Measurements from ENCODE around the gene GSN. TPM values are rescaled to one million over a fixed set of nuclear protein-coding genes. Genes with fewer than 3 reads are reported as not detected.

The GSN gene
- total RNA-seq, 1 donor from 2014 or later, result 855 TPM

DNA sequence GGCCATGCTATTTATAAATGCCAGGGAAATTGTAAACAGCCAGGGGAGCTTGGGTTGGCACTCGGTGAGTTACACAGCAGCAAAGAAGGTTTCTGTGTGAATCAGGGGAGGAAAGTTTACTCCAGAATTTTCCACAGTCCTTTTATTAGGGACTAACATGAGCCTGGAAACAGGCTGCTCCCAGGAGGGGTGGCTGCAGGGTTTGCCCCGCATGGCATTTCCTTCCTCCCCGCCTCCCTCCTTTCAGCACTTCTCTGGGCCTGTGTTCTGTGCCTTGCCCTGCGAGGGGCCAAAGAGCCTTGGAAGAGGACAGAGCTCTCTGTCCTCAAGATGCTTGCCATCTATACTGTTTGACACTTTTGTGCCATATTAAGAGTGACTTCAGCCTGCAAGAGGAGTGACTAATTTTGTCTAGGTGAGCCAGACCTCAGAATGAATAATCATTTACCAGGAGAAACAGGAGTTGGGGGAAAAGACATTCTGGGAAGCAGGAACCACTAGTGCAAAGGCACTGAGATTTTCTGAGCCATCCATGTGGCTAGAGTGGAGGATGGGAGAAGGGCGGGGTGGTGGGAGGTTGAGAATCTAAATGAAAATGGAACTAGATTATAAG is 1.8 kb downstream of the GSN start:
- intact Hi-C loops (cut with DNase I), result no loop called here
- no peak for DNase-seq (ENCODE audit: low spot score)

DNA sequence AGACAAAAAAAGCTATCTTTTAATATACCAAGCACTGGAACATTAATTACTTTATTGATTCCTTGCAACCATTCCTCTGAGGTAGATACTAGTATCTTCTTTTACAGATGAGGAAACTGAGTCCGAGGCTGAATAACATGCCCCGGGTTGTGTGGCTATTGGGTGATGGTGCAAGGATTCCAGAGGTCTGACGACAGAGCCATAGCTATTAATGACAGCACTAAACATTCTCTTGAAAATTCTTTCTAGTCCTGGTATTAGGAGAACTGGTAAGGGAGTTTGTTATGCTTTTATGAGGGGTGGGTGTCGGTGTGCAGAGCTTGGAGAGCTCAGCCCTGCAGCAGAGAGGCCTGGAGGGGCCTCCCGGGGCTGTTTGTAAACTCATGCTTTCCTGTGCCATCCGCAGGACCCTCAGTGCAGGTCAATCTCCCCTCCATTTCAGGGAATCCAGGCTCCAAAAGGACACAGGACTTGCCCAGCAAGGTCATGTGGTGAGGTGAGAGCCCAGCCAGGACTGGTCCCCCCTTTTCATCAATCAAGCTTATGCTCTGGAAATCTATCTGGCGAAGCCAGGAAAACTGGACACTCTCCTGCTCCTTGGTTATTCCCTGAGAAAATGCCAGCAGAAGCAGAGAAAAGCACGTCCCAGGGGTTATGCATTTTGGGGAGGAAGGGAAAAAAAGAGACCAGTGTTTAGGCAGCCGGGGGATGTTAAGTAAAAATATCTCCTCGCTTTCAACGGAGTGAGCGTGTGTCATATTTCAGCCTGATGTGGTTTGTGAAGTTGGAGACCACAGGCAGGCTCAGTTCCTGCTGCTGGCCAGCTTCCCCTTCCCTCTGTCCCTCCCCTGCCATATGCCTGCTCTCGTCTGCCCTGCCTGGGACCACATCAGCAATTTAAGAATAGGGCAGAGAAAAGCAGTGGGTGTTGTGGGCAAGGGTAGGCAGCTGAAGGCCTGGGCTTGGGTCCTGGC is 3.7 kb downstream of the GSN start:
- intact Hi-C loops (cut with DNase I), result no loop called here
- peak; percentile 90 for DNase-seq (ENCODE audit: low spot score)

DNA sequence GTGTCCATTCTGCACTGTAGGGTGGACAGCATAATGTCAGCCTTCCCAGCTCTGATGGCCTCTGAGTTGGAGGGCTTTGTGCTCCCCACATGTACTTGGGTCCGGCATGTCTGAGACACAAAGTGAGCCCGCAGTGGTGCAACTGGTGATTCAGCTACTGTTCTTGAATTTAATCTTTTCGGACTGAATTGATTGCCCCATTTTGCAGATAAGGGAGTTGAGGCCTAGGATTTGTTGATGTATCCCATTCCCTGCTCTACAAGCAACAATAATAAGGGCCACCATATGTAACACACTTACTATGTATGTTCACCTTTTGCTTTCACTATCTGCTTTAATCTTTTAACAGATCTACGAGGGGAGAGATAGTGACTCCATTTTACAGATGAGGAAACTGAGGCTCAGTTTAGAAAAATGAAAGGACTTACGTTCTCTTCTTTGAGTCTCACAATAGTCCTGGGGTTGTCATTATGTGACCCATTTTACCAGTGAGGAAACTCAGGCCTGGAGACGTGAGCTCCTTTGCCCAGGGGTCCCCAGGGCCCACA is 4.5 kb downstream of the GSN start:
- no peak for DNase-seq (ENCODE audit: low spot score)
- intact Hi-C loops (cut with DNase I), result no loop called here

DNA sequence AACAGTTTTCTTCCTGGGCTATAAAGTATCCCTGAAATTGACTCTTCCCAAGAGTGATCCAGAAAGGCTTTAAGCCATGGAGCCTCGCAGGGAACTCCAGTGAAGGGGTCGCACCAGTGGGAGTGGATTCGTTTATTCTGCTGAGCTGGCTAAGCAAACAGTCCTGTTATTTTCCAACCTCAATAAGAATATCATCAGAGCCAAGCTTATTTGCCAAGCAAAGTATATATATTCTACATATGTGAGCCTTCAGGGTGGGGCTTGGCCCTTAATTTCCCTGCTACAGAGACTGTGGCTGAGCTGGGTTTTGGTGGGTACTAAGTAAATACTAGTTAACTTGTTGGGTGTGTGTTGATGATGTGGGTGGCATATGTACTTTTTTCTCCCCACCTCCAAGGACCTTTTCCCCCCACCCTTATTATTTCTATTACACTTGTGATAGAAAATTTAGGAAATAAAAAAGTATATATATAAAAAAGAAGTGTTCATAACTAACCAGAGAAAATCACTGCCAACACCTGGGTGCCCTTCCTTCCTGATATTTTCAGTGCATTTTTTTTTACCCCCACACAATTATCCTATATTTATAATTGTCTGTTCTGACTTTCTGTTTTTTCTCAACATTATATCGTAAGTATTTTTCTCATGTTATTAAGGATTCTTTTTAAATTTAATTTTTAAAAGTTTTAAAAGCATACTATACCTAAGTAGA is 5.3 kb downstream of the GSN start:
- no peak for DNase-seq (ENCODE audit: low spot score)
- intact Hi-C loops (cut with DNase I), result no loop called here

DNA sequence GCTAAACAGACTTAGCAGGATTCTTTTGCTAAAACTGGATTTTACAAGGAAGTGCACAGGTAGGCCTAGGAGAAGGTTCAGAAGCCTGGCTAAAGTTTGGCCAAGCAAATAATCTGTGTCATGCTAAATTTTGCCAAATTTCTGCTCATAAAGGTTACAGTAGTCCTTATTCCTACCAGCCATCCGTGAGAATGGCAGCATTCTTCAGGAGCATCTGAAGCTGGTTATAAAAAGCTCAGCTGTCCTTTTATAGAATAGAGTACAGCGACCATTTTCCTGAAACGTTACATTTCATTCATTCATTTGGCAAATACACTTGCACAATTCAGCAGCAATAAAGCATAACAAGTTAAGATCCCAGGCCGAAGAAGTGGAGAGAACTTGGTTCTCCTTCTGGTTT is 6.9 kb downstream of the GSN start:
- intact Hi-C loops (cut with DNase I), result loop anchor here (5.0 kb wide), 1 partner anchor 53 kb away; no protein-coding TSS in a partner anchor
- DNase-seq (ENCODE audit: low spot score), result no peak

DNA sequence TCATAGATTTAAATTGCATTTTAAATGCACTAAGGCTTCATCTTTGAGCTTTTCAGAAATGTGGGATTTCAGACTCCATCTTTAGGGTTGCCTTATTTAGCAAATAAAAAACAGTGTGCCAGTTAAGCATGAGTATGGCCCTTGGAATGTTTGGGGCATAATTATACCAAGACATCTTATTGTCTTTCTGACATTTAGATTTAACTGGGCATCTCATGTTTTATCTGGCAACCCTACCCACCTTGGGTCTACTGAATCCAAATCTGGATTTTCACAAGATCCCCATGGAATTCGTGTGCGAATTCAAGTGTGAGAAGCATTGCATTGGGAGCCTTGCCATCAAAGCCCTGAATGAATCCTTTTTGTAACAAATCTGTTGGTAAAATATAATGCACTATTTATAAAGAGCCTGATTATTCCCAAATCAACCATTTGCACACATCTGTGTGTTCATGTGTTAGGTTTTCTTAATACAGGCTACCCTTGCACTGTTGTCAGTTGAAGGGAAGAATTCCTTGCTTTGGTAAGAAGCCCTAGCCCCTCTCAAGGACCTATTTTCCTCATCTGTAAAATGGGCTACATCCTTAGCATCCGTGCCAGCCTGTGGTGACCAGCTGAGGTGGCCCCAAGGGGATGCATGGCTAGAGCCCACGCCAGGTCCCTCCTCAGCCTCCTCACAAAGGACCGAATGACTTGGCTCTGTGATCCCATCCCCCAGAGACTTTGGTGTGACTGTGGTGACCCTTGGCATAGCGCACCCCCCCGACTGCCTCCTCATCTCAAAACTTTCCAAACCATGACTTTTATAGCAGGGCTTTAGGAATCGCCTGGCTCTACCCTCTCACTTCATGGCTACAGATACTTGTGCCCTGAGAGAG is 8.1 kb downstream of the GSN start:
- intact Hi-C loops (cut with DNase I), result loop anchor here (5.0 kb wide), 1 partner anchor 54 kb away; no protein-coding TSS in a partner anchor
- peak; percentile 63 for DNase-seq (ENCODE audit: low spot score)

DNA sequence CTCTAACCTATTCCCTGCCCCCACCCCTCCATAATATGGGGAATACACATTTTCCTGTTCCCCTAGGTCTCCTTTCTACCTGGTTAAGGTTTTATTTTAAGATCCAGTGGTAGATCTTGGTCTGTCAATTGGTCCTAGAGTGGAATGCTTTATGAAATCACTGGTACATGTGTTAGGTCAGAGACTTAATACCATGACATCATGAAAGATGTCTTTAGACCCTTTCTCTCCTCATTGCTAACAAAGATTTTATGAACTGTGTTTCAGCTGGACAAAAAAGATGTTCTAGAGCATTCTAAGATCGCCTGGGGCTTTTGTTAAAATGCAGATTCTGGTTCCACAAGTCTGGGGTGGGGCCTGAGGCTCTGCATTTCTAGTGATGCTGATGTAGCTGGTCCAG is 9.1 kb downstream of the GSN start:
- intact Hi-C loops (cut with DNase I), result loop anchor here (5.0 kb wide), 1 partner anchor 55 kb away; no protein-coding TSS in a partner anchor
- DNase-seq (ENCODE audit: low spot score), result no peak

DNA sequence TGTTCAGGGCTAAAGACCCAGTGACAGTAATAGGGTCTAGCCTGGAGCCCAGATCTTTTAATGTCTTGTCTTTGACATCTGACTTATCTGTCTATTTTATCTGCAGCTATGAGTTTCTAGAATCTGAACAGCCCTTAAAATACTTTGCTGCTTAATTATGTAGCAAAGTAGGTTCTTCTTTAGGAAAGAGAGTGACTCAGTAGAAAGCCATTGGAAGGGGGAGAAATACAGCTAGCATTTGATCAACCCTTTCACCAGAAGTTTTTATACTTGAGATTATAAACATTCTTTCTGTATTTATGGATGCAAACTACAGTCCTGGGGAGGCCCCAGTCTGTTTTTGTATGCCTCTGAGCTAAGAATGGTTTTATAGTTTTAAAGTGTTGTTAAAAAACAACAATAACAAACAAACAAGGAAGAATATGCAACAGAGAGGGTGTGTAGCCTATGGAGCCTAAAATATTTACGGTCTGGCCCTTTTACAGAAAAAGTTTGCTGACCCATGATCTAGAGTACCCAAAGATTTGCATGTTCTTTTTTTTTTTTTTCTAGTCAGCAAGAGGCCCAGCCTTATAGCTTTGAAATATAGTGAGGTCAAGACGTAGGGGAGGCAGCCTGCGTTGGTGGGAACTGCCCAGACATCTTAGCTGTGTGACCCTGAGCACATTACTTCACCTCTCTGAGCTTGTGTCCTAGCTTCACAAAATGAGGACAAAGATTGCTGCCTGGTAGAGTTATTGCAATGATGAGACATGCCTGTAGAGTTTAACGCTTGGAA is 9.7 kb downstream of the GSN start:
- intact Hi-C loops (cut with DNase I), result loop anchor here (5.0 kb wide), 1 partner anchor 55 kb away; no protein-coding TSS in a partner anchor
- DNase-seq (ENCODE audit: low spot score), result no peak

DNA sequence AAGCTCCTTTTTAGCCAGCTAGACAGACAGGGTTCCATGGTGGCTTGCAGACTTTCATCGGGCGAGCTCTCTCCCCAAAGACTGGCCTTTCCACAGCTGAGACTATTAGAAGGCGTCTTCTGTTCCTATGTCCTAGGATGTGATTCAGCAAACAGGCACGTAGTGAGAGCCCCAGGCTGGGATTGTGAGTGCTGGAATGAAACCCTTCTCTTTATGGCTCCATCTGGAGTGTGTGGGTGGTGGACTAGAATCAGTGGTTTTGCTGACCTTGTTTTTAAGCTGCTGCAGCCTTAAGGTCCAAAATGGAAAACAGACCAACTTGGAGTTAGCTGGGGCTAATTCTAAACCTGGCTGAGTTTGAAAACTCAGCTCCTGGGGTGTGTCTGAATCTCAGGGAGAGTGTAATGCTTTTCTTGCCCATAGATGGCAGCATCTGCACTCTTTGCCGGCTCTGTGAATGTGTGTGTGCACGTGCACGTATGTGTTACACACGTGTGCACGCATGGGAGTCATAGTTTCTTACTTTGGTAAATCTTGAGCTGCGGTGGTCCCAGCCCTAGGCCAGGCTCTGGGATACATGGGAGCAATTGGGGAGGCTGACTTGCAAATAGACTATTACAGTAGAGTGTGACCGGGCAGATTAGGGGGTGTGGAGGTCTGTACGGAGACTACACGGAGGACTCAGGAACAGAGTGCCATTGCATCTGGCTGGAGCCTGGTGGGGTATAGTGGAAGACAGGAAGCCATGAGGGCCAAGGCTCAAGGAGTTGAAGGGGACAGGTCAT is 10.7 kb downstream of the GSN start:
- intact Hi-C loops (cut with DNase I), result loop anchor here (5.0 kb wide), 1 partner anchor 56 kb away; no protein-coding TSS in a partner anchor
- DNase-seq (ENCODE audit: low spot score), result peak; percentile 78

DNA sequence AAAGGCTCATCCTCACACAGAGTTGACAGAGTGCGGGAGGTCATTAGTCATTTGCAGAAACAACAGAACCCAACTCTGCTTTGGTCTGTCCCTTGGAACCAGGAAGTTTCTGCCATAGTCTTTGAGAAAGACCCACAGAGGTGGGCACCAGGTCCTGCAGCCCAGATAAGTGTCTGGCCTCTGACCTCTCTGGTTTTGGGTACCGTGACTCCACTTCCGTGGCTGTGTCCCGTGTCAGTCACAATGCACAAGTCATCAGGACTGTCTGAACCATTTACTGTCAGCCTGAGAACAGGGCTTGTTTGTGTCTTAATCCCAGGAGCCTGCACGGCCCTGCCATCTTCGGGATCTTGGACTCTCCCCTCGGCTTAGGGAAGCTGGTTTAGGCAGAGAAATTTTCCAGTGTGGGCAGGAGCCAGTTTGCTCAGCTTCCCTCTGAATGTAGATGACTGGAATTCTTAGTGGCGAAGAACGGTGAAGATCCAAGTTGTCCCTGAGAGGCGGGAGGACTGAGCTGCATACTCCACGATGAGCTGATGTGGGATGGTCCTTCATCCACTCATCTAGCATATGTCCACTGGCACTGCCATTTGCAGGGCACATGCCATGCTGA is 11.9 kb downstream of the GSN start:
- DNase-seq (ENCODE audit: low spot score), result peak; percentile 56
- intact Hi-C loops (cut with DNase I), result loop anchor here (5.0 kb wide), 2 partner anchors 58 to 92 kb away; partner anchors contain the start of gene STOM

DNA sequence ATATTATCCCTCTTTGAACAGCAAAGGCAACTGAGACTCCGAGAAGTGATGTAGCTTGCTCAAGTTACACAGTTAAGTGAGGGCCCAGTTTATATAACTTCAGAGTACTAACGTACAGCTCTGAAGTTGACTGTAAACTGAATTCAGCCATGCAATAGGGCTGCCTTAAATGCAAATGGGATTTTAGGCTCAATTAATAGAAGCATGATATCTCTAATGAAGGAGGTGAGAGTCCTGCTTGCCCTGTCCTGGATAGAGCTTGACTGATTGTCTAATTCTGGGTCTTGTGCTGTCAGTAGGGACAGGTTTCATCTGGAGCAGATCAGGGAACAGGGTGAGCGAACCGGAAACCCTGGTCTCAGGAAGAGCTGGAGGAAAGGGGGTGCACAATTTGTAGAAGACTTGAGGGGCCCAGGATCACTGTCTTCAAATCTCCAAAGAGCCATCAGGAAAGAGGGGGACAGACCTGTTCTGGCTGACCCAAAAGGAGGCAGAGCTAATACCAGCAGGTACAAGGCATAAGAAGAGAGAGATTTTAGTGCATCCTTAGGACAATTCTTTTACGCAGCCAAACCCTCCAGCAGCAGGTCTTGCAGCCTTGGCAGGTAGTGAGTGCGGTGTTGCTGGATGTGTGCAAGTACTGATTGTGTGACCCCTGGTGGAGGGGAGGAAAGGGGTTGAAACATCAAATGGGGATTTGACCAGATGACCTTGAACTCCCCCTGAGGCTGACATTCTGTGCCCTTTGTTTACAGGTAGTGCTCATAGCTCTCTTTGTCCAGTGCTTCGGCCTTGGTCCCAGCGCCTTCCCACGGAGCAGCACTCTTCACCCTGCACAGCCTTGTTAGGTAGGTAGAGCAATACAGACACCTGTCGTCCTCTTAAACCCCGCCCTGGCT is 13.0 kb downstream of the GSN start:
- DNase-seq (ENCODE audit: low spot score), result no peak
- intact Hi-C loops (cut with DNase I), result loop anchor here (5.0 kb wide), 1 partner anchor 91 kb away; the partner anchor contains the start of gene STOM

DNA sequence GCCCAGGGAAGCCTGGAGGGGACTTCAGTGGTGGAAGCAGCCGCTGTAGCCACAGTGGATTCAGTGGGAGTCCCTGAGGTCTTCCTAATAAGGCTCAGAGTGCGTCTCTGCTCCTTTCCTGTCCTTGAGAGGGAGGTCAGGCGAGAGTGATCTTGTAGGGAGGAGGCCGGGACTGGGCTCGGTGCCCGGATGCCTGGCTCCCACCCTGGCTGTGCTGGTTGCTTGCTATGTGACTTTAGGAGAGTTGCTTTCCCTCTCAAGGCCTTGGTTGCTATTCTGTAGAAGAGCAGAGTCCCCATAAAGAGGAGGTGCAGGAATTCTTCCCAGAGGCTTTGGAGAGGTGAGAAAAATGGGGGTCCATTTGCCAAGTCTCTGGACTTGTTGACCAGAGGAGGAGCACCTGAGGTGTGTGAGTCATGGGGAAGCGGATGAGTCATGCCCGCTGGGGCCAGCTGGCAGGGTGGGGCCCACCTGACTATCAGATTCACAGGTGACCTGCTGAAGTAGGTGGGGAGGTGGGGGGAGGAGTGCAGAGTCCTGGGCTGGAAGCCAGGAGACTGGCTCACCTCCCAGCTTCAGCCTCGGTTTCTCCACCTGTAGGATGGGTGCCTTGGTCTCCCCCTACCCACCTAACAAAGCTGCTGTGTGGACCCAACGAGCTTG is 13.8 kb downstream of the GSN start:
- intact Hi-C loops (cut with DNase I), result loop anchor here (1.0 to 5.0 kb wide), 2 partner anchors 45 to 91 kb away; partner anchors contain the start of gene STOM
- peak; percentile 90 for DNase-seq (ENCODE audit: low spot score)

DNA sequence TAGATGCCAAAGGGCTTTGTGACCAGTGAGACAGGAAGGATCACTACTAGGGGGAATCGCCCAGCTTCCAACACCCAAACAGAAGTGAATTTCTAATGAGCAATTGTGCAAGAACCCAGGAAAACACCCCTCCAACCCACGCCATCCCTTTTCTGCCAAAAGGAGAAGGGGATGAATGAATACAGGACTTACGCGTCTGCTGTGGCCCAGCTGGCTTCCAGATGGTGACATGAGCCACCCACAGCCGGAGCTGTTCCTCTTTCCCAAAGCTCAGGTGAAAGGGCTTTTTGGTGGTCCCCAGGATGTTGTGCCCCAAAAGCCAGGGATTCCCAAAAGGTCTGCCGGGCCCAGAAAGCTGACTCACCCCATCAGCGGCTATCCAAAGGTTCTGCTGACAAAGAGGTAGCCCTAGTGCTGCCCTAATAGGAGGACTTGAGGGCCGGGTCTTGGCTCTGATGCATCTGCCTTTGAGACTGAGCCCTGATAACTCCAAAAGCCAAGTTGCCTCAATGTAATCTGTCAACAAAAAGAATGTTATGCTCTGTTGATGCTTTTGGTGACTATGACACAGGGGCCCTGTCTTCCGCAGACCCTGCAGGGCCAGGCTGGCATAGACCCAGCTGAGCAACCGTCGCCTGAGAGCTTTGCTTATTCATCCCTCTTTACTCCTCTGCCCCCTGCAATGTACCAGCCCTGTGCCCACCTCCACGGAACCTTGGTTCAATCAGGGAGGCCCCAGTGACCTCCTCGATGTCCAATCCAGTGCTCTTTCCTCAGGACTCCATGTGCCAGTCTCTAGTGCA is 14.5 kb downstream of the GSN start:
- intact Hi-C loops (cut with DNase I), result loop anchor here (1.0 to 5.0 kb wide), 2 partner anchors 44 to 90 kb away; partner anchors contain the start of gene STOM
- DNase-seq (ENCODE audit: low spot score), result peak; percentile 75

DNA sequence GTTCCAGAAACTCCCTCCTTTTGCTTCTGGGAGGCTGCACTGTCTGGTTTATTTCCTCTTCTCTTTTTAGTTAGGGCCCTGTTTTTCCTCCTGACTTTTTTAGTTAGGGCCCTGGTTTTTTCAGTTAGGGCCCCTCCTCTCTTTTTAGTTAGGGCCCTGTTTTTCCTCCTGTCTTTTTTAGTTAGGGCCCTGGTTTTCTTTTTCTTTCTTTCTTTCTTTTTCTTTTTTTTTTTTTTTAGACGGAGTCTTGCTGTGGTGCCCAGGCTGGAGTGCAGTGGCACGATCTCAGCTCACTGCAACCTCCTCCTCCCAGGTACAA is 15.1 kb downstream of the GSN start:
- DNase-seq (ENCODE audit: low spot score), result no peak
- intact Hi-C loops (cut with DNase I), result loop anchor here (5.0 kb wide), 1 partner anchor 89 kb away; the partner anchor contains the start of gene STOM
